ENCODE measurements around the gene DPP6. TPM values are rescaled to one million over a fixed set of nuclear protein-coding genes. Genes with fewer than 3 reads are reported as not detected.

Gene DPP6
- total RNA-seq, 1 donor from 2014 or later = 0.48 TPM

GRCh38 chr7:154347700-154348266 lies 295.6 kb downstream of the DPP6 start:
- Mint-ChIP-seq H3K9me3 (ENCODE audit: unreplicated experiment) (no peaks in the 10 kb centered on the region), H3K27me3 (ENCODE audit: low read depth, unreplicated experiment) (peaks cover 21% of the 10 kb centered on the region)

GRCh38 chr7:154350892-154351291 lies 298.7 kb downstream of the DPP6 start:
- no peak for FAIRE-seq
- H3K27me3 Mint-ChIP-seq (ENCODE audit: low read depth, unreplicated experiment) = peaks cover 17% of the 10 kb centered on the region
- no peak overlapping the region for H3K4me2 ChIP-seq (ENCODE audit: low read length)
- H3K27me3 ChIP-seq (ENCODE audit: insufficient read depth, low read length) = no peaks in the 10 kb centered on the region
- no peak overlapping the region for H3K4me3 ChIP-seq (ENCODE audit: insufficient read depth, low read depth, low read length)
- H3K36me3 Mint-ChIP-seq (ENCODE audit: low read depth, unreplicated experiment) = no peaks in the 10 kb centered on the region
- peaks cover 5% of the 10 kb centered on the region for H3K9me3 ChIP-seq (ENCODE audit: insufficient read depth, low read depth, low read length)
- H4K20me1 ChIP-seq (ENCODE audit: insufficient read depth, low read length) = no peaks in the 10 kb centered on the region
- H3K79me2 ChIP-seq (ENCODE audit: insufficient read depth, low read length) = no peaks in the 10 kb centered on the region
- no peak overlapping the region for H3K27ac ChIP-seq (ENCODE audit: low read depth, low read length)
- no peak overlapping the region for H3K4me3 Mint-ChIP-seq (ENCODE audit: unreplicated experiment)
- no peak overlapping the region for H3K9ac ChIP-seq (ENCODE audit: low read length)
- no peak overlapping the region for H2AFZ ChIP-seq (ENCODE audit: low read depth, low read length)
- no peak overlapping the region for H3K27ac Mint-ChIP-seq (ENCODE audit: unreplicated experiment)
- no peaks in the 10 kb centered on the region for H3K4me1 ChIP-seq (ENCODE audit: insufficient read depth, low read length)
- no peak for DNase-seq (ENCODE audit: low read depth)
- H3K4me1 Mint-ChIP-seq (ENCODE audit: low read depth, unreplicated experiment) = no peaks in the 10 kb centered on the region
- H3K9me3 Mint-ChIP-seq (ENCODE audit: unreplicated experiment) = no peaks in the 10 kb centered on the region
- no peaks in the 10 kb centered on the region for H3K36me3 ChIP-seq (ENCODE audit: insufficient read depth, low read length)
- TF ChIP-seq EZH2 (IDR thresholded peaks at IDR 0.05; ENCODE audit: insufficient read depth, low read length) = no peak
- no peak for TF ChIP-seq CTCF (IDR thresholded peaks at IDR 0.05; ENCODE audit: insufficient read depth, low read depth, low read length)

More at GRCh38 chr7:154347700-154348266, 295.6 kb downstream of the DPP6 start:
- H3K4me3 Mint-ChIP-seq (ENCODE audit: unreplicated experiment) = no peak overlapping the region
- no peak overlapping the region for H3K27ac Mint-ChIP-seq (ENCODE audit: unreplicated experiment)
- no peak overlapping the region for H3K4me3 ChIP-seq (ENCODE audit: insufficient read depth, low read depth, low read length)
- H3K4me1 Mint-ChIP-seq (ENCODE audit: low read depth, unreplicated experiment) = no peaks in the 10 kb centered on the region
- H3K36me3 Mint-ChIP-seq (ENCODE audit: low read depth, unreplicated experiment) = no peaks in the 10 kb centered on the region
- no peak overlapping the region for H3K9ac ChIP-seq (ENCODE audit: low read length)
- H3K27ac ChIP-seq (ENCODE audit: low read depth, low read length) = no peak overlapping the region
- H3K27me3 ChIP-seq (ENCODE audit: insufficient read depth, low read length) = no peaks in the 10 kb centered on the region
- DNase-seq (ENCODE audit: low read depth) (no peak), FAIRE-seq (no peak)
- H3K4me2 ChIP-seq (ENCODE audit: low read length) = no peak overlapping the region
- H3K9me3 ChIP-seq (ENCODE audit: insufficient read depth, low read depth, low read length) = peaks cover 5% of the 10 kb centered on the region
- no peaks in the 10 kb centered on the region for H3K36me3 ChIP-seq (ENCODE audit: insufficient read depth, low read length)
- no peaks in the 10 kb centered on the region for H3K4me1 ChIP-seq (ENCODE audit: insufficient read depth, low read length)
- H3K79me2 ChIP-seq (ENCODE audit: insufficient read depth, low read length) = no peaks in the 10 kb centered on the region
- no peak overlapping the region for H2AFZ ChIP-seq (ENCODE audit: low read depth, low read length)
- TF ChIP-seq CTCF (IDR thresholded peaks at IDR 0.05; ENCODE audit: insufficient read depth, low read depth, low read length) = no peak
- no peak for TF ChIP-seq EZH2 (IDR thresholded peaks at IDR 0.05; ENCODE audit: insufficient read depth, low read length)
- no peaks in the 10 kb centered on the region for H4K20me1 ChIP-seq (ENCODE audit: insufficient read depth, low read length)

- H3K9ac ChIP-seq (ENCODE audit: low read length) = no peak overlapping the region
- TF ChIP-seq EZH2 (IDR thresholded peaks at IDR 0.05; ENCODE audit: insufficient read depth, low read length) (no peak), CTCF (IDR thresholded peaks at IDR 0.05; ENCODE audit: insufficient read depth, low read depth, low read length) (no peak)
- no peaks in the 10 kb centered on the region for H3K79me2 ChIP-seq (ENCODE audit: insufficient read depth, low read length)
- H3K36me3 ChIP-seq (ENCODE audit: insufficient read depth, low read length) = no peaks in the 10 kb centered on the region
- no peak overlapping the region for H2AFZ ChIP-seq (ENCODE audit: low read depth, low read length)
- no peak overlapping the region for H3K4me2 ChIP-seq (ENCODE audit: low read length)
- no peaks in the 10 kb centered on the region for H3K36me3 Mint-ChIP-seq (ENCODE audit: low read depth, unreplicated experiment)
- peaks cover 5% of the 10 kb centered on the region for H3K9me3 ChIP-seq (ENCODE audit: insufficient read depth, low read depth, low read length)
- DNase-seq (ENCODE audit: low read depth) (no peak), FAIRE-seq (no peak)
- peaks cover 15% of the 10 kb centered on the region for H3K27me3 Mint-ChIP-seq (ENCODE audit: low read depth, unreplicated experiment)
- H3K4me1 ChIP-seq (ENCODE audit: insufficient read depth, low read length) = no peaks in the 10 kb centered on the region
- H3K27me3 ChIP-seq (ENCODE audit: insufficient read depth, low read length) = no peaks in the 10 kb centered on the region
- H3K27ac Mint-ChIP-seq (ENCODE audit: unreplicated experiment) = no peak overlapping the region
- H4K20me1 ChIP-seq (ENCODE audit: insufficient read depth, low read length) = no peaks in the 10 kb centered on the region
- no peaks in the 10 kb centered on the region for H3K4me1 Mint-ChIP-seq (ENCODE audit: low read depth, unreplicated experiment)
- H3K27ac ChIP-seq (ENCODE audit: low read depth, low read length) = no peak overlapping the region
- no peaks in the 10 kb centered on the region for H3K9me3 Mint-ChIP-seq (ENCODE audit: unreplicated experiment)
- H3K4me3 Mint-ChIP-seq (ENCODE audit: unreplicated experiment) = no peak overlapping the region
- H3K4me3 ChIP-seq (ENCODE audit: insufficient read depth, low read depth, low read length) = no peak overlapping the region
Observed at GRCh38 chr7:154353355-154353767, 301.2 kb downstream of the DPP6 start.
